ENCODE data around the gene MUC16.

The MUC16 gene

GRCh38 chr19:9046694-9047093 is 36.5 kb upstream of the MUC16 start:
- H3K27ac ChIP-seq = no peak overlapping the region
- TF ChIP-seq ZFX (IDR thresholded peaks at IDR 0.05) (no peak), CTCF (conservative IDR thresholded peaks at IDR 0.05) (no peak)

GRCh38 chr19:9044449-9044848 is 34.2 kb upstream of the MUC16 start:
- TF ChIP-seq CTCF (conservative IDR thresholded peaks at IDR 0.05) = no peak
- TF ChIP-seq ZFX (IDR thresholded peaks at IDR 0.05) = no peak
- H3K27ac ChIP-seq = no peak overlapping the region

- H3K27ac ChIP-seq = no peak overlapping the region
- TF ChIP-seq CTCF (conservative IDR thresholded peaks at IDR 0.05) = no peak
- TF ChIP-seq ZFX (IDR thresholded peaks at IDR 0.05) = no peak
Observed at GRCh38 chr19:9043524-9043923, 33.3 kb upstream of the MUC16 start.

GRCh38 chr19:9041023-9041422 is 30.8 kb upstream of the MUC16 start:
- TF ChIP-seq ZFX (IDR thresholded peaks at IDR 0.05) (no peak), CTCF (conservative IDR thresholded peaks at IDR 0.05) (no peak)
- no peak overlapping the region for H3K27ac ChIP-seq

- H3K27ac ChIP-seq = no peak overlapping the region
- TF ChIP-seq ZFX (IDR thresholded peaks at IDR 0.05) = no peak
- no peak for TF ChIP-seq CTCF (conservative IDR thresholded peaks at IDR 0.05)
Observed at GRCh38 chr19:9040131-9040530, 29.9 kb upstream of the MUC16 start.

- H3K27ac ChIP-seq = no peak overlapping the region
Observed at GRCh38 chr19:9039728-9040127, 29.5 kb upstream of the MUC16 start.

GRCh38 chr19:9037400-9038062 is 27.3 kb upstream of the MUC16 start:
- TF ChIP-seq CTCF (conservative IDR thresholded peaks at IDR 0.05) = no peak
- no peak for TF ChIP-seq ZFX (IDR thresholded peaks at IDR 0.05)
- H3K27ac ChIP-seq = no peak overlapping the region

More at GRCh38 chr19:9039728-9040127, 29.5 kb upstream of the MUC16 start:
- no peak for TF ChIP-seq ZFX (IDR thresholded peaks at IDR 0.05)
- no peak for TF ChIP-seq CTCF (conservative IDR thresholded peaks at IDR 0.05)
